Measurements from ENCODE around the gene VPS50. TPM values are rescaled to one million over a fixed set of nuclear protein-coding genes. Genes with fewer than 3 reads are reported as not detected.

The VPS50 gene
- total RNA-seq, 1 donor = 45.8 TPM

- no peak for TF ChIP-seq CTCF (IDR thresholded peaks at IDR 0.05; ENCODE audit: insufficient read depth, low read depth, low read length)
- no peak overlapping the region for H3K4me3 ChIP-seq (ENCODE audit: low read depth, low read length)
- DNase-seq (ENCODE audit: low read depth) = no peak
Measured at GRCh38 chr7:93301736-93302135, 69.6 kb downstream of the VPS50 start.

DNA sequence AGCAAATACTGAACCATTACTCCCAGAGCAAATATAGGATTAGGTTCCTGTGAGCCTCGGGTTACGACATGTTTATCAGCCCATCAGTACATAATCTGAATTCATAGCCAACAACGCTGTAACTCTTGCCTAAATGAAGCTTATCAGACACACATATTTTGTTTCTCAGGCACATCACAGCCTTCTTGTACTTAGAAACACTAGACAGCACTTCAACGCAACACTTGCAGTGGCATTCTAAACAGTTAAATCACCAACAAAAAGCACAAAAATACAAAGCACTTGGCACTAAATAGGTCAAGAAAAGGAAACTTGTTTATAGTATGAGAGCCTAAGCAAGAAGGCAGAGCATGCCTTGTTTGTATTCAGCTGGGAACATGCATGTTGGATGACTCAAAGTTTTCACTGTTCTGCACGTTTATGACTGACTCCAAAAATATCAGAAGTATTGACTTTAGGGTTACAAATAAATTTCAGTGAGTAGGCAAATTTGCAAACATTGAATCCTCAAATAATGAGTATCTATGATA, 75.0 kb downstream of the VPS50 start:
- H3K4me3 ChIP-seq (ENCODE audit: low read depth, low read length) = no peak overlapping the region
- DNase-seq (ENCODE audit: low read depth) = peak; percentile 86
- TF ChIP-seq CTCF (IDR thresholded peaks at IDR 0.05; ENCODE audit: insufficient read depth, low read depth, low read length) = no peak

DNA sequence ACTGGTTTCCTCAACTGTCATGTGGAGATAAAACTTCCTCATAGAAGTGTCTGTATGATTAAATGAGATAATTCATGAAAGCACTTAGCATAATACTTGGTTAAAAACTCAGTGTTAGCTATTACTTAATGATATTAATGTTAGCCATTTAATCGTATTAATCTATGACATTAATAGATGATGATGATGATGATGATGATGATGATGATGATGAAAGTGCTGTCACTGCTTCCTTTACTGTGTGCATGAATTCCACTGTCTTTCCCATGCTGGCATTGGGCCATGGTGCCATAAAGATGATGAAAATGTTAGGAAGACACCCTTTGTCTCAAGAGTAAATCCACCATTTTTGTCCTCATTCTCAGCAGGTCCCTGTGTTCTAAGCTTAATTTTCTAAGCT, 75.8 kb downstream of the VPS50 start:
- no peak overlapping the region for H3K4me3 ChIP-seq (ENCODE audit: low read depth, low read length)
- no peak for DNase-seq (ENCODE audit: low read depth)
- TF ChIP-seq CTCF (IDR thresholded peaks at IDR 0.05; ENCODE audit: insufficient read depth, low read depth, low read length) = no peak

DNA sequence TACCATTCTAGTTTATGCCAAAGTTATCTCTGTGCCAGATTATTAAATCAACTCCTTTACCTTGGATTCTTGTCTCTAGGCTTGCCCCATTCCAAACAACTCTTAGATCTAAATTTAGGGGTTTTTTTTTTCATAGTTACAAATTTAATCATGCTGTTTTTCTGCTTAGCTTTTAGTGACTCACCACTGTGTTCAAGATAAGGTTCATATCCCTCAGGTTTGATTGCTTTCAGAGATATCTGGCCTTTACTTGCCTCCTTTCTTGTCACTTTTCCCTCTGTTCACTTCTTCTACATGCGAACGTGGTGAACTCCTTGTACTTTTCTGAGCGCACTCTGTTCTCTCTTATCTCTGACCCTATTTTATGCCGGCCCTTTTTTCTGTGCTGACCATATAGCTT, 78.2 kb downstream of the VPS50 start:
- TF ChIP-seq CTCF (IDR thresholded peaks at IDR 0.05; ENCODE audit: insufficient read depth, low read depth, low read length) = no peak
- no peak overlapping the region for H3K4me3 ChIP-seq (ENCODE audit: low read depth, low read length)
- DNase-seq (ENCODE audit: low read depth) = no peak

DNA sequence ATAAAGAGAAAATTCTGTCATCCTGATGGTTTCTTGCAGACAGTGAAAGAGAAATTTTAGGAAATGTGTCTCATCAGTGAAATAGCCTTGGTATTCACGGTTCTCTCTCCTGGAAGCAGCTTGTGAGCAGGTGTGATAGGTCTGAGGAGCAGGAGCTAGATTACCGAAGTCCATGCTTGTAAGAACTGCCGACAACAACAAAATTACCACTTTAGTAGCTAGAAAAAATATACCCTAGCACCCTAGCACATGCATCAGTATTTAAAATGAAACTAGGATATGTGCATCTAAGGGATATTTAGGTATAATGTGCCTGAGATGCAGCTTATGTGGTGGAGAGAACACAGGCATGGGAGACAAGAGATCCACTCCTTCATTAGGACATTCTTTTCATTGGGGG, 82.3 kb downstream of the VPS50 start:
- H3K4me3 ChIP-seq (ENCODE audit: low read depth, low read length) = no peak overlapping the region
- no peak for DNase-seq (ENCODE audit: low read depth)
- no peak for TF ChIP-seq CTCF (IDR thresholded peaks at IDR 0.05; ENCODE audit: insufficient read depth, low read depth, low read length)

- H3K4me3 ChIP-seq (ENCODE audit: low read depth, low read length) = no peak overlapping the region
- no peak for TF ChIP-seq CTCF (IDR thresholded peaks at IDR 0.05; ENCODE audit: insufficient read depth, low read depth, low read length)
- DNase-seq (ENCODE audit: low read depth) = no peak
Measured at GRCh38 chr7:93315896-93316295, 83.7 kb downstream of the VPS50 start.

GRCh38 chr7:93316730-93317129, 84.6 kb downstream of the VPS50 start:
- DNase-seq (ENCODE audit: low read depth) = no peak
- no peak overlapping the region for H3K4me3 ChIP-seq (ENCODE audit: low read depth, low read length)
- TF ChIP-seq CTCF (IDR thresholded peaks at IDR 0.05; ENCODE audit: insufficient read depth, low read depth, low read length) = no peak
